Skeletal muscle tissue (tissue), 4 donors: ENCODE results near the gene CNTNAP3B. TPM values are rescaled to one million over a fixed set of nuclear protein-coding genes. Genes with fewer than 3 reads are reported as not detected.
"Not testable (repeated sequence)": the region's sequence is repeated elsewhere in the genome, so short reads cannot be mapped to it uniquely, and the experiment has no call there.

Source experiments
- H3K27ac ChIP-seq: one replicate; pipeline ENCODE4 v1.7.0; 2013; ENCODE audit warnings: mild to moderate bottlenecking, low read depth, low read length, inconsistent platforms
- H3K27me3 ChIP-seq, 3 donors: one replicate each; pipeline ENCODE4 v1.7.0; 2013; ENCODE audit warnings: low read length in 3 of 3; ENCODE audit not compliant: control insufficient read depth in 3 of 3, insufficient read depth in 3 of 3
- H3K36me3 ChIP-seq, 3 donors: one replicate each; pipeline ENCODE4 v1.7.0; 2013; ENCODE audit warnings: low read length in 3 of 3; ENCODE audit not compliant: control insufficient read depth in 3 of 3, insufficient read depth in 3 of 3
- H3K4me1 ChIP-seq, 3 donors: one replicate each; pipeline ENCODE4 v1.7.0; 2013; ENCODE audit warnings: low read length in 3 of 3, mild to moderate bottlenecking in 3 of 3; ENCODE audit not compliant: control insufficient read depth in 3 of 3, insufficient read depth in 3 of 3
- H3K4me3 ChIP-seq, 3 donors: one replicate each; pipeline ENCODE4 v1.7.0; 2013; ENCODE audit warnings: low read length in 3 of 3
- H3K9ac ChIP-seq, 3 donors: one replicate each; pipeline ENCODE4 v1.7.0; 2013; ENCODE audit warnings: low read length in 3 of 3, mild to moderate bottlenecking in 3 of 3, moderate library complexity in 2 of 3, low read depth in 1 of 3
- H3K9me3 ChIP-seq, 3 donors: one replicate each; pipeline ENCODE4 v1.7.0; 2013; ENCODE audit warnings: low read length in 3 of 3; ENCODE audit not compliant: control insufficient read depth in 3 of 3
- total RNA-seq: library from RNA; depleted of rRNA; stranded (reverse); fragments of >200 nt; gene quantifications from one replicate; pipeline ENCODE4 v1.2.3, GENCODE V29; 2014
- donor health status: Osteomylitis.

CNTNAP3B gene
- total RNA-seq, 1 donor from 2014 or later = 14.6 TPM

- not testable (repeated sequence) for H3K27ac ChIP-seq, H3K4me1 ChIP-seq, H3K27me3 ChIP-seq, H3K36me3 ChIP-seq, H3K9me3 ChIP-seq, H3K4me3 ChIP-seq, H3K9ac ChIP-seq
Measured at GRCh38 chr9:42070035-42070799, 59.0 kb downstream of the CNTNAP3B start.

GRCh38 chr9:42053874-42054273 is 75.4 kb downstream of the CNTNAP3B start:
- H3K27ac ChIP-seq, H3K27me3 ChIP-seq, H3K36me3 ChIP-seq, H3K9me3 ChIP-seq, H3K9ac ChIP-seq, H3K4me1 ChIP-seq, H3K4me3 ChIP-seq: not testable (repeated sequence)

GRCh38 chr9:42050701-42051100 is 78.5 kb downstream of the CNTNAP3B start:
- not testable (repeated sequence) for H3K27ac ChIP-seq, H3K36me3 ChIP-seq, H3K4me3 ChIP-seq, H3K4me1 ChIP-seq, H3K27me3 ChIP-seq, H3K9me3 ChIP-seq, H3K9ac ChIP-seq

GRCh38 chr9:42044422-42045010 is 84.7 kb downstream of the CNTNAP3B start:
- H3K36me3 ChIP-seq, H3K27me3 ChIP-seq, H3K4me3 ChIP-seq, H3K9me3 ChIP-seq, H3K9ac ChIP-seq, H3K4me1 ChIP-seq, H3K27ac ChIP-seq: not testable (repeated sequence)

GRCh38 chr9:42033541-42033940 is 95.7 kb downstream of the CNTNAP3B start:
- H3K27ac ChIP-seq, H3K9me3 ChIP-seq, H3K4me3 ChIP-seq, H3K36me3 ChIP-seq, H3K4me1 ChIP-seq, H3K9ac ChIP-seq, H3K27me3 ChIP-seq: not testable (repeated sequence)

- H3K27me3 ChIP-seq, H3K4me3 ChIP-seq, H3K27ac ChIP-seq: not testable (repeated sequence)
Measured at GRCh38 chr9:42020639-42021038, 108.6 kb downstream of the CNTNAP3B start.

GRCh38 chr9:42018220-42018922 is 110.9 kb downstream of the CNTNAP3B start:
- not testable (repeated sequence) for H3K36me3 ChIP-seq, H3K27ac ChIP-seq, H3K9ac ChIP-seq, H3K4me1 ChIP-seq, H3K9me3 ChIP-seq, H3K4me3 ChIP-seq, H3K27me3 ChIP-seq

More at GRCh38 chr9:42020639-42021038, 108.6 kb downstream of the CNTNAP3B start:
- not testable (repeated sequence) for H3K36me3 ChIP-seq, H3K4me1 ChIP-seq, H3K9ac ChIP-seq, H3K9me3 ChIP-seq

- H3K9me3 ChIP-seq, H3K4me3 ChIP-seq: not testable (repeated sequence)
Measured at GRCh38 chr9:42014317-42014716, 114.9 kb downstream of the CNTNAP3B start.

GRCh38 chr9:41991607-41992006 is 137.6 kb downstream of the CNTNAP3B start:
- not testable (repeated sequence) for H3K4me3 ChIP-seq, H3K4me1 ChIP-seq, H3K27ac ChIP-seq, H3K9ac ChIP-seq, H3K36me3 ChIP-seq, H3K27me3 ChIP-seq, H3K9me3 ChIP-seq

More at GRCh38 chr9:42014317-42014716, 114.9 kb downstream of the CNTNAP3B start:
- not testable (repeated sequence) for H3K4me1 ChIP-seq, H3K9ac ChIP-seq, H3K27me3 ChIP-seq, H3K36me3 ChIP-seq, H3K27ac ChIP-seq

GRCh38 chr9:41980271-41980670 is 149.0 kb downstream of the CNTNAP3B start:
- not testable (repeated sequence) for H3K9ac ChIP-seq, H3K9me3 ChIP-seq, H3K27ac ChIP-seq, H3K4me1 ChIP-seq, H3K4me3 ChIP-seq, H3K36me3 ChIP-seq, H3K27me3 ChIP-seq
